Spleen (tissue), 11 donors: ENCODE results near the gene MRPL37. TPM values are rescaled to one million over a fixed set of nuclear protein-coding genes. Genes with fewer than 3 reads are reported as not detected.

Experiments used
- DNase-seq: peaks from one replicate; pipeline ENCODE4 v3.0.0-alpha.2; 2020
- H3K27ac ChIP-seq, 8 donors: fragments of 200-600 bp; sonication (generic) in 7 of 8; 1 replicate in 4 of 8; 2 replicates in 4 of 8; pipeline versions ENCODE4 v1.5.0 to v1.8.0; 2016 to 2021; ENCODE audit warnings: inconsistent platforms in 4 of 8, mild to moderate bottlenecking in 4 of 8, moderate library complexity in 1 of 8
- H3K27me3 ChIP-seq, 7 donors: fragments of 200-600 bp; sonication (generic) in 6 of 7; replicated peaks in 1 of 7; 1 replicate in 4 of 7; 2 replicates in 3 of 7; pipeline versions ENCODE4 v1.5.0 to v1.8.0; 2016 to 2021; ENCODE audit warnings: inconsistent platforms in 3 of 7, mild to moderate bottlenecking in 1 of 7
- H3K36me3 ChIP-seq, 6 donors: fragments of 200-600 bp; sonication (generic) in 5 of 6; 1 replicate in 4 of 6; 2 replicates in 2 of 6; pipeline versions ENCODE4 v1.5.0 to v1.8.0; 2016 to 2021; ENCODE audit warnings: inconsistent platforms in 2 of 6
- H3K4me1 ChIP-seq, 6 donors: fragments of 200-600 bp; sonication (generic) in 5 of 6; 1 replicate in 3 of 6; 2 replicates in 3 of 6; pipeline versions ENCODE4 v1.5.0 to v1.8.0; 2016 to 2021; ENCODE audit warnings: inconsistent platforms in 3 of 6
- H3K4me3 ChIP-seq, 8 donors: fragments of 200-600 bp; sonication (generic) in 7 of 8; 1 replicate in 4 of 8; 2 replicates in 4 of 8; pipeline versions ENCODE4 v1.5.0 to v1.8.0; 2016 to 2021; ENCODE audit warnings: inconsistent platforms in 4 of 8, mild to moderate bottlenecking in 4 of 8, moderate library complexity in 2 of 8
- H3K9me3 ChIP-seq, 8 donors: fragments of 200-600 bp; sonication (generic) in 7 of 8; 1 replicate in 4 of 8; 2 replicates in 4 of 8; pipeline versions ENCODE4 v1.5.0 to v1.8.0; 2016 to 2021; ENCODE audit warnings: inconsistent platforms in 4 of 8
- CTCF ChIP-seq, 11 experiments: fragments of 200-600 bp in 7 of 11; fragments of 450-650 bp in 4 of 11; sonication (generic) in 4 of 11; IDR thresholded peaks in 8 of 11; conservative IDR thresholded peaks in 3 of 11; 1 replicate in 7 of 11; 2 replicates in 4 of 11; pipeline versions ENCODE4 v1.4.0 to v1.8.0; 2016 to 2021; ENCODE audit warnings: antibody characterized with exemption in 11 of 11, inconsistent platforms in 4 of 11, mild to moderate bottlenecking in 1 of 11
- POLR2A ChIP-seq, 3 donors: fragments of 450-650 bp; IDR thresholded peaks; one replicate each; pipeline ENCODE4 v1.5.1; 2017; ENCODE audit warnings: antibody characterized with exemption in 3 of 3, mild to moderate bottlenecking in 1 of 3
- POLR2AphosphoS5 ChIP-seq, 3 donors: sonication (generic); formaldehyde crosslinking; IDR thresholded peaks; one replicate each; pipeline ENCODE4 v1.5.1; 2017; ENCODE audit warnings: antibody characterized with exemption in 3 of 3
- WGBS, 5 donors: extraction: QIAGEN DNeasy Blood & Tissue Kit in 3 of 5; methylation state at CpG; one replicate each; pipeline versions ENCODE4 v1.1.5 to v1.1.7; 2013 to 2018; 5-methylcytosine and 5-hydroxymethylcytosine counted together
- intact Hi-C: fragments of 100-400 bp; cut with DNase I; formaldehyde crosslinking; loops from one replicate; pipeline ENCODE4 v1.15.0; 2023; ENCODE audit warnings: low total_unique reads
- polyA plus RNA-seq, 3 donors: library from polyadenylated mRNA; stranded (reverse); fragments of 200-250 nt; gene quantifications; one replicate each; pipeline ENCODE4 v1.2.1, GENCODE V29; 2013
- total RNA-seq, 7 donors: library from RNA; depleted of rRNA in 3 of 7; stranded (reverse); fragments of >200 nt in 3 of 7; fragmentation: NEBNext Ultra II Directional in 4 of 7; extraction: Animal tissue kit (Norgen Biotek cat#: 25700) in 4 of 7; gene quantifications; one replicate each; pipeline versions ENCODE4 v1.1.0 to v1.2.1, GENCODE V29; 2016 to 2021
- donor health status: healthy with polysubstance abuse.
- donor health status: DM: no; HTN: no; CAD: no; lungs with moderate emphysema.
- donor health status: DM: no; HTN: no; CAD: no.
- donor health status: Bipolar disorder and iron deficiency.
- donor health status: healthy.
- donor health status: DM: no; HTN: no; CAD: no.
- donor health status: DM: yes; HTN: yes; CAD: no.

MRPL37 gene
- total and polyA plus RNA-seq, 10 donors: 20.4 to 55.9 (median 43.3) TPM

DNA sequence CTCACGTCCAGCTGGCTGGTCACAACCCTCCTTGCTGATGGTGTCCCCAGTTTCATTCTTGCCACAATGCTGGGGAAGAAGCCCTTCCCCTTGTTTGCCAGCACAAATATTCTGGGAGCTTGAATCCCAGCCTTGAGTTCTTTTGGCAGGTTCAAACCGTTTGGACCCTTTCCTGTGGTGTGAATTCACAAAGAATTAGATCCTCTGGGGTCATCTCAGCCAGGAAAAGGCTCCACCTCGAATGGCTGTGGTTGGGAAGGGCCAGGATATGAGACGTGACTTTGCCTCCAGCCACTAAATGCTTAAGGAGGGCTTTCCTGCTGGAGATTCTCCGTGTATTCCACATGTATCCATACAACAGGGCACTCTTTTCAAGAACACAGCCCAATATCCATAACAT is 66.9 kb downstream of the MRPL37 start:
- TF ChIP-seq POLR2A (IDR thresholded peaks at IDR 0.05) (no peak), POLR2AphosphoS5 (IDR thresholded peaks at IDR 0.05) (no peak), CTCF (IDR thresholded peaks at IDR 0.05 in 8 of 11, conservative IDR thresholded peaks at IDR 0.05 in 3 of 11) (no peak)
- Histone ChIP-seq H3K4me1 (peaks cover 0 to 48% (median 17%) of the 10 kb centered on the region in 6 donors), H3K36me3 (no peaks in the 10 kb centered on the region), H3K4me3 (no peak overlapping the region), H3K27me3 (no peaks in the 10 kb centered on the region), H3K9me3 (no peaks in the 10 kb centered on the region), H3K27ac (no peak overlapping the region)
- no peak for DNase-seq
- WGBS, 5 donors: 56 to 87% (median 67%) methylated on average over 5 of the region's 5 CpGs
- intact Hi-C loops: no loop called here

Other genes starting within 250 kb of the MRPL37 start
- gene LDLRAD1, start 182.0 kb upstream of the MRPL37 start, total RNA-seq: not detected
- gene LDLRAD1, start 182.0 kb upstream of the MRPL37 start, polyA plus RNA-seq: not detected
- 100 to 1,000 TPM; 215 to 295 (median 231) TPM for gene TMEM59, start 147.0 kb upstream of the MRPL37 start, total RNA-seq
- gene TMEM59, start 147.0 kb upstream of the MRPL37 start, polyA plus RNA-seq: 100 to 1,000 TPM in 2 of 3 donors, 10 to 100 TPM in 1; 73.1 to 119 (median 111) TPM
- gene TCEANC2, start 146.6 kb upstream of the MRPL37 start, total RNA-seq: 10 to 100 TPM in 2 of 7 donors, 1 to 10 TPM in 5; 4.9 to 12.7 (median 6.8) TPM
- gene TCEANC2, start 146.6 kb upstream of the MRPL37 start, polyA plus RNA-seq: 1 to 10 TPM; 1.9 to 2.7 (median 2.7) TPM
- gene CDCP2, start 47.2 kb upstream of the MRPL37 start, total RNA-seq: 1 to 10 TPM in 2 of 7 donors, under 1 TPM in 5; 0.23 to 1.6 (median 0.85) TPM
- gene CDCP2, start 47.2 kb upstream of the MRPL37 start, polyA plus RNA-seq: not detected
- 10 to 100 TPM in 4 of 7 donors, 1 to 10 TPM in 3; 6.6 to 15.1 (median 11.0) TPM for gene CYB5RL, start 137 bp upstream of the MRPL37 start, total RNA-seq
- gene CYB5RL, start 137 bp upstream of the MRPL37 start, polyA plus RNA-seq: 1 to 10 TPM; 1.3 to 3.5 (median 1.5) TPM
- 10 to 100 TPM; 24.4 to 73.5 (median 55.4) TPM for gene SSBP3, start 206.2 kb downstream of the MRPL37 start, total RNA-seq
- gene SSBP3, start 206.2 kb downstream of the MRPL37 start, polyA plus RNA-seq: 10 to 100 TPM; 14.4 to 22.1 (median 14.9) TPM